Medulla oblongata (tissue), 1 donor: ENCODE results near the gene CA7.

Experiments used
- DNase-seq: peaks from one replicate; pipeline ENCODE4 v3.0.0-alpha.2; 2015; ENCODE audit errors: extremely low spot score

Gene CA7

GRCh38 chr16:66844342-66845079, at the start of gene CA7:
Gene CA7, plus strand, starts transcription at chr16:66844414. Its CDS starts 74 bp downstream, at chr16:66844488.
- DNase-seq = no peak

GRCh38 chr16:66798161-66798560, 46.1 kb upstream of the CA7 start:
- DNase-seq = no peak

GRCh38 chr16:66800856-66801255, 43.4 kb upstream of the CA7 start:
- no peak for DNase-seq

- no peak for DNase-seq
These were observed 42.7 kb upstream of the CA7 start, which contains the start of gene TERB1 for GRCh38 chr16:66801320-66802105. Gene TERB1, minus strand, starts transcription at chr16:66801584. Its CDS starts 4,786 bp downstream, at chr16:66796798.

GRCh38 chr16:66802159-66802558, 42.1 kb upstream of the CA7 start:
- no peak for DNase-seq

- no peak for DNase-seq
These were observed 34.4 kb upstream of the CA7 start for GRCh38 chr16:66809765-66810164.

- DNase-seq = no peak
These were observed 33.8 kb upstream of the CA7 start for GRCh38 chr16:66810391-66810790.

- DNase-seq = no peak
These were observed 33.2 kb upstream of the CA7 start for GRCh38 chr16:66811043-66811442.

GRCh38 chr16:66814734-66815133, 29.5 kb upstream of the CA7 start:
- DNase-seq = no peak

- no peak for DNase-seq
These were observed 20.2 kb upstream of the CA7 start for GRCh38 chr16:66824006-66824405.

GRCh38 chr16:66830422-66831404, 13.5 kb upstream of the CA7 start, which contains the start of gene NAE1:
Gene NAE1, minus strand, starts transcription at chr16:66830976. Its CDS starts 77 bp downstream, at chr16:66830899.
- DNase-seq = peak; percentile 92

- no peak for DNase-seq
These were observed 12.0 kb upstream of the CA7 start for GRCh38 chr16:66832190-66832589.

GRCh38 chr16:66832661-66833305, 11.4 kb upstream of the CA7 start:
- no peak for DNase-seq

GRCh38 chr16:66834746-66835145, 9.5 kb upstream of the CA7 start:
- no peak for DNase-seq

- DNase-seq = no peak
These were observed 3.3 kb upstream of the CA7 start for GRCh38 chr16:66840883-66841282.

- DNase-seq = no peak
These were observed 2.8 kb upstream of the CA7 start for GRCh38 chr16:66841366-66841765.

- DNase-seq = no peak
These were observed 1.4 kb upstream of the CA7 start for GRCh38 chr16:66842765-66843164.

GRCh38 chr16:66843191-66843590, 1.0 kb upstream of the CA7 start:
- no peak for DNase-seq

- no peak for DNase-seq
These were observed 239 bp upstream of the CA7 start for GRCh38 chr16:66844009-66844341.

GRCh38 chr16:66845080-66845410, 831 bp downstream of the CA7 start:
- DNase-seq = no peak

- no peak for DNase-seq
These were observed 1.6 kb downstream of the CA7 start for GRCh38 chr16:66845791-66846221.
